OCI-M1 (cell line): Measurements from ENCODE around the gene TRMT2B.
"Not testable (repeated sequence)": the region's sequence is repeated elsewhere in the genome, so short reads cannot be mapped to it uniquely, and the experiment has no call there.

Experiments used
- DNase-seq: peaks from one replicate; lab custom pipeline; 2025; lab: John Stamatoyannopoulos, UW

The TRMT2B gene

GRCh38 chrX:101051549-101052302, at the start of gene TRMT2B:
Gene TRMT2B (minus strand): TSS chrX:101052111. CDS start chrX:101042289, 9,822 bp downstream.
- peak; percentile 89 for DNase-seq

- DNase-seq, result peak; percentile 97
These were observed 45.9 kb upstream of the TRMT2B start, which contains the start of gene CENPI for GRCh38 chrX:101097546-101098453. Gene CENPI (plus strand): TSS chrX:101098204. CDS start chrX:101101071, 2,867 bp downstream.

- no peak for DNase-seq
These were observed 39.9 kb upstream of the TRMT2B start for GRCh38 chrX:101091817-101092216.

- DNase-seq, result no peak
These were observed 29.3 kb upstream of the TRMT2B start for GRCh38 chrX:101081231-101081630.

- no peak for DNase-seq
These were observed 28.6 kb upstream of the TRMT2B start for GRCh38 chrX:101080326-101081124.

GRCh38 chrX:101079736-101080270, 27.9 kb upstream of the TRMT2B start:
- DNase-seq, result no peak

- peak; percentile 1 for DNase-seq
These were observed 27.0 kb upstream of the TRMT2B start, which contains the start of gene TMEM35A for GRCh38 chrX:101078716-101079598. Gene TMEM35A (plus strand): TSS chrX:101078879. CDS start chrX:101079003, 124 bp downstream.

GRCh38 chrX:101071582-101071981, 19.7 kb upstream of the TRMT2B start:
- peak; percentile 20 for DNase-seq

- DNase-seq, result no peak
These were observed 10.3 kb upstream of the TRMT2B start for GRCh38 chrX:101062176-101062575.

GRCh38 chrX:101057093-101057714, 5.3 kb upstream of the TRMT2B start:
- DNase-seq, result peak; percentile 75

GRCh38 chrX:101056551-101056950, 4.6 kb upstream of the TRMT2B start:
- not testable (repeated sequence) for DNase-seq

- no peak for DNase-seq
These were observed 760 bp downstream of the TRMT2B start for GRCh38 chrX:101051153-101051548.

- DNase-seq, result no peak
These were observed 11.7 kb downstream of the TRMT2B start for GRCh38 chrX:101040197-101040596.

- no peak for DNase-seq
These were observed 14.7 kb downstream of the TRMT2B start for GRCh38 chrX:101037231-101037630.

GRCh38 chrX:101029665-101030064, 22.2 kb downstream of the TRMT2B start:
- no peak for DNase-seq

- DNase-seq, result peak; percentile 58
These were observed 23.3 kb downstream of the TRMT2B start for GRCh38 chrX:101028562-101028961.

- DNase-seq, result no peak
These were observed 26.8 kb downstream of the TRMT2B start for GRCh38 chrX:101025126-101025525.

- no peak for DNase-seq
These were observed 29.9 kb downstream of the TRMT2B start for GRCh38 chrX:101022020-101022419.

- DNase-seq, result not testable (repeated sequence)
These were observed 39.9 kb downstream of the TRMT2B start for GRCh38 chrX:101012031-101012430.

GRCh38 chrX:101009090-101009489, 42.8 kb downstream of the TRMT2B start:
- no peak for DNase-seq
